ENCODE measurements around the gene ADRA1B. TPM values are rescaled to one million over a fixed set of nuclear protein-coding genes. Genes with fewer than 3 reads are reported as not detected.

ADRA1B gene
- total RNA-seq, 1 experiment from 2014 or later: not detected

GRCh38 chr5:159953609-159954008, 37.3 kb downstream of the ADRA1B start:
- Histone ChIP-seq H2BK120ac (ENCODE audit: low read depth, low read length, poor library complexity, severe bottlenecking) (no peak overlapping the region), H2BK20ac (ENCODE audit: low read depth, low read length, poor library complexity, severe bottlenecking) (no peak overlapping the region), H3K18ac (ENCODE audit: insufficient read length, low read depth, low read length) (no peak overlapping the region), H2AK5ac (ENCODE audit: insufficient read length, low read length) (no peak overlapping the region), H4K8ac (replicated peaks; ENCODE audit: insufficient read length, low read depth, low read length) (no peak overlapping the region), H3K4ac (ENCODE audit: low read depth, low read length) (no peak overlapping the region), H3T11ph (ENCODE audit: low read length) (no peak overlapping the region), H3K4me1 (ENCODE audit: insufficient read depth, low read length) (no peaks in the 10 kb centered on the region), H3K79me1 (ENCODE audit: insufficient read depth, low read depth, low read length, poor library complexity, severe bottlenecking) (no peaks in the 10 kb centered on the region), H3K4me2 (ENCODE audit: insufficient read depth, insufficient read length, low read length) (no peak overlapping the region), H3K56ac (ENCODE audit: insufficient read length, low read depth, low read length) (no peak overlapping the region), H3K79me2 (ENCODE audit: insufficient read depth, low read length) (no peaks in the 10 kb centered on the region), H3K23me2 (ENCODE audit: insufficient read length, low read depth, low read length, poor library complexity, severe bottlenecking) (no peaks in the 10 kb centered on the region), H3K27ac (ENCODE audit: insufficient read length, low read depth, low read length) (no peak overlapping the region), H3K23ac (ENCODE audit: insufficient read length, low read depth, low read length) (no peak overlapping the region), H3K14ac (ENCODE audit: insufficient read depth, low read length) (no peak overlapping the region), H4K91ac (ENCODE audit: insufficient read length, low read depth, low read length) (no peak overlapping the region), H3K9ac (ENCODE audit: extremely low read depth, insufficient read length, low read length) (no peak overlapping the region), H4K20me1 (ENCODE audit: control insufficient read depth, insufficient read depth, insufficient read length) (no peaks in the 10 kb centered on the region), H2AFZ (ENCODE audit: low read length) (no peak overlapping the region), H4K5ac (ENCODE audit: insufficient read length, low read depth, low read length) (no peak overlapping the region), H3K9me3 (ENCODE audit: control insufficient read depth, low read depth, low read length) (no peaks in the 10 kb centered on the region), H3K27me3 (ENCODE audit: insufficient read depth, low read length) (no peaks in the 10 kb centered on the region), H2BK15ac (ENCODE audit: low read depth, low read length) (no peak overlapping the region), H2BK5ac (ENCODE audit: insufficient read length, low read length) (no peak overlapping the region), H2BK12ac (ENCODE audit: insufficient read length, low read depth, low read length) (no peak overlapping the region)
- no peak for TF ChIP-seq CTCF (conservative IDR thresholded peaks at IDR 0.05)
- DNase-seq: no peak
- Mint-ChIP-seq H3K27ac (no peak overlapping the region), H3K27me3 (ENCODE audit: low read depth) (peaks cover 4% of the 10 kb centered on the region; the same call in 1 of the 2 replicates), H3K9me3 (no peaks in the 10 kb centered on the region), H3K36me3 (ENCODE audit: insufficient read depth in 1 of 3, low read depth in 3 of 3) (no peaks in the 10 kb centered on the region), H3K4me3 (no peak overlapping the region), H3K4me1 (peaks cover 0 to 5% of the 10 kb centered on the region in 2 experiments; a peak in 2 of 4 replicates)
- WGBS (ENCODE audit: extremely low coverage, insufficient read length, low lambda C conversion rate): no CpG with 5 or more reads among the region's 3 CpGs
